HL-60/S4 treated with phorbol 12-myristate 13-acetate at 8.2 ng/mL for 4 days and 3 days (cell line): Measurements from ENCODE around the gene SMCO3.

ENCODE experiments used
- in situ Hi-C: fragments of 300-500 bp; cut with MboI; formaldehyde crosslinking; loops from 2 replicates; pipeline ENCODE4 v1.15.0; 2022; ENCODE audit warnings: low sequenced_read_pairs

Gene SMCO3

GRCh38 chr12:14814014-14814413, at the start of gene SMCO3:
SMCO3 (minus strand) TSS chr12:14814182; CDS start chr12:14806680, 7,502 bp downstream.
- in situ Hi-C loops = no loop called here

- in situ Hi-C loops = no loop called here
These were observed 46.5 kb upstream of the SMCO3 start for GRCh38 chr12:14860490-14860889.

GRCh38 chr12:14858513-14858912, 44.5 kb upstream of the SMCO3 start:
- in situ Hi-C loops = no loop called here

GRCh38 chr12:14854586-14855183, 40.7 kb upstream of the SMCO3 start:
- in situ Hi-C loops = no loop called here

- in situ Hi-C loops = no loop called here
These were observed 40.0 kb upstream of the SMCO3 start for GRCh38 chr12:14853961-14854360.

- in situ Hi-C loops = no loop called here
These were observed 38.9 kb upstream of the SMCO3 start for GRCh38 chr12:14852880-14853279.

- in situ Hi-C loops = no loop called here
These were observed 37.1 kb upstream of the SMCO3 start for GRCh38 chr12:14850929-14851663.

GRCh38 chr12:14849661-14850060, 35.7 kb upstream of the SMCO3 start:
- in situ Hi-C loops = loop anchor here (10.0 kb wide), 1 partner anchor 155 kb away; no protein-coding TSS in a partner anchor

GRCh38 chr12:14846876-14847580, 33.0 kb upstream of the SMCO3 start:
- in situ Hi-C loops = loop anchor here (10.0 kb wide), 1 partner anchor 158 kb away; no protein-coding TSS in a partner anchor

GRCh38 chr12:14846042-14846587, 32.1 kb upstream of the SMCO3 start:
- in situ Hi-C loops = loop anchor here (10.0 kb wide), 1 partner anchor 159 kb away; no protein-coding TSS in a partner anchor

GRCh38 chr12:14845350-14845750, 31.4 kb upstream of the SMCO3 start:
- in situ Hi-C loops = loop anchor here (10.0 kb wide), 1 partner anchor 159 kb away; no protein-coding TSS in a partner anchor

- in situ Hi-C loops = loop anchor here (10.0 kb wide), 1 partner anchor 160 kb away; no protein-coding TSS in a partner anchor
These were observed 30.4 kb upstream of the SMCO3 start for GRCh38 chr12:14844401-14844800.

- in situ Hi-C loops = loop anchor here (10.0 kb wide), 1 partner anchor 161 kb away; no protein-coding TSS in a partner anchor
These were observed 29.5 kb upstream of the SMCO3 start, which contains the start of gene ART4 for GRCh38 chr12:14843425-14843887. ART4 (minus strand) TSS chr12:14843526; CDS start chr12:14843113, 413 bp downstream.

GRCh38 chr12:14842315-14842714, 28.3 kb upstream of the SMCO3 start:
- in situ Hi-C loops = loop anchor here (10.0 kb wide), 1 partner anchor 162 kb away; no protein-coding TSS in a partner anchor

- in situ Hi-C loops = loop anchor here (10.0 kb wide), 1 partner anchor 163 kb away; no protein-coding TSS in a partner anchor
These were observed 27.8 kb upstream of the SMCO3 start for GRCh38 chr12:14841761-14842160.

GRCh38 chr12:14840616-14841015, 26.6 kb upstream of the SMCO3 start:
- in situ Hi-C loops = loop anchor here (10.0 kb wide), 1 partner anchor 164 kb away; no protein-coding TSS in a partner anchor

- in situ Hi-C loops = no loop called here
These were observed 25.3 kb upstream of the SMCO3 start for GRCh38 chr12:14839262-14839661.

GRCh38 chr12:14836336-14837210, 22.6 kb upstream of the SMCO3 start:
- in situ Hi-C loops = no loop called here

GRCh38 chr12:14834509-14834908, 20.5 kb upstream of the SMCO3 start:
- in situ Hi-C loops = no loop called here

GRCh38 chr12:14833952-14834351, 20.0 kb upstream of the SMCO3 start:
- in situ Hi-C loops = no loop called here
